ENCODE data around the gene AIF1. TPM values are rescaled to one million over a fixed set of nuclear protein-coding genes. Genes with fewer than 3 reads are reported as not detected.

Gene AIF1
- total and polyA plus RNA-seq, 10 donors, result 258 to 479 (median 311) TPM

GRCh38 chr6:31661262-31662123 lies 46.5 kb downstream of the AIF1 start:
- Histone ChIP-seq H3K9me3 (no peaks in the 10 kb centered on the region), H3K4me3 (peak overlapping the region in 5 of 8 donors; percentile 65 to 96 (median 78)), H3K27me3 (replicated peaks in 1 of 7) (no peaks in the 10 kb centered on the region), H3K4me1 (peaks cover 48 to 85% (median 76%) of the 10 kb centered on the region in 6 donors), H3K36me3 (peaks cover 0 to 55% (median 26%) of the 10 kb centered on the region in 6 donors), H3K27ac (peak overlapping the region in 7 of 8 donors; percentile 83 to 98 (median 95))
- whole genome bisulfite sequencing, 5 donors, result 74 to 88% (median 81%) methylated on average over 12 of the region's 12 CpGs
- intact Hi-C loops (cut with DNase I; ENCODE audit: low total_unique reads), result no loop called here
- no peak for TF ChIP-seq POLR2A (IDR thresholded peaks at IDR 0.05)
- TF ChIP-seq POLR2AphosphoS5 (IDR thresholded peaks at IDR 0.05), result peak in 1 of 3 donors; percentile 3
- no peak for TF ChIP-seq CTCF (IDR thresholded peaks at IDR 0.05 in 8 of 11, conservative IDR thresholded peaks at IDR 0.05 in 3 of 11)
- DNase-seq, result no peak

GRCh38 chr6:31662124-31662723 lies 47.2 kb downstream of the AIF1 start:
- no peak for DNase-seq
- Histone ChIP-seq H3K36me3 (peaks cover 0 to 53% (median 23%) of the 10 kb centered on the region in 6 donors), H3K27ac (peak overlapping the region in 4 of 8 donors; percentile 95 to 98 (median 96)), H3K4me1 (peaks cover 54 to 85% (median 76%) of the 10 kb centered on the region in 6 donors), H3K27me3 (replicated peaks in 1 of 7) (no peaks in the 10 kb centered on the region), H3K4me3 (no peak overlapping the region), H3K9me3 (no peaks in the 10 kb centered on the region)
- TF ChIP-seq CTCF (IDR thresholded peaks at IDR 0.05 in 8 of 11, conservative IDR thresholded peaks at IDR 0.05 in 3 of 11) (no peak), POLR2A (IDR thresholded peaks at IDR 0.05) (no peak), POLR2AphosphoS5 (IDR thresholded peaks at IDR 0.05) (peak in 1 of 3 donors; percentile 23)
- intact Hi-C loops (cut with DNase I; ENCODE audit: low total_unique reads), result no loop called here
- WGBS, 5 donors, result 83 to 93% (median 89%) methylated on average over 10 to 12 of the region's 12 CpGs

- 64 to 78% (median 74%) methylated on average over 9 of the region's 9 CpGs for WGBS, 5 donors
- no peaks in the 10 kb centered on the region for H3K9me3 ChIP-seq
- peaks cover 0 to 53% (median 30%) of the 10 kb centered on the region in 6 donors for H3K36me3 ChIP-seq
- H3K27me3 ChIP-seq (replicated peaks in 1 of 7), result no peaks in the 10 kb centered on the region
- TF ChIP-seq POLR2AphosphoS5 (IDR thresholded peaks at IDR 0.05) (no peak), CTCF (IDR thresholded peaks at IDR 0.05 in 8 of 11, conservative IDR thresholded peaks at IDR 0.05 in 3 of 11) (no peak), POLR2A (IDR thresholded peaks at IDR 0.05) (no peak)
- intact Hi-C loops (cut with DNase I; ENCODE audit: low total_unique reads), result no loop called here
- H3K27ac ChIP-seq, result peak overlapping the region in 7 of 8 donors; percentile 96 to 99 (median 98)
- no peak for DNase-seq
- H3K4me1 ChIP-seq, result peaks cover 46 to 85% (median 76%) of the 10 kb centered on the region in 6 donors
- peak overlapping the region; percentile 75 to 85 (median 78) for H3K4me3 ChIP-seq
Observed at GRCh38 chr6:31663126-31663960, 48.3 kb downstream of the AIF1 start.

Measured in spleen (tissue), 11 donors.